Right lobe of liver (tissue), 4 donors: ENCODE measurements around the gene GRIN2C.

Experiments used
- POLR2A ChIP-seq: fragments of 450-650 bp; IDR thresholded peaks from one replicate; pipeline ENCODE4 v1.6.1; 2017; ENCODE audit warnings: antibody characterized with exemption, mild to moderate bottlenecking
- TF ChIP-seq, protein P1 (sequence below), 4 donors: fragments of 200-600 bp in 3 of 4; fragments of 450-650 bp in 1 of 4; IDR thresholded peaks; one replicate each; pipeline versions ENCODE4 v1.5.1 to v1.8.0; 2016 to 2022; ENCODE audit warnings: antibody characterized with exemption in 4 of 4, mild to moderate bottlenecking in 2 of 4
- donor health status: DM: no; HTN: no; CAD: no.
- donor health status: DM: no; HTN: no; CAD: no.
- donor health status: DM: no; HTN: yes; CAD: no.

DNA sequence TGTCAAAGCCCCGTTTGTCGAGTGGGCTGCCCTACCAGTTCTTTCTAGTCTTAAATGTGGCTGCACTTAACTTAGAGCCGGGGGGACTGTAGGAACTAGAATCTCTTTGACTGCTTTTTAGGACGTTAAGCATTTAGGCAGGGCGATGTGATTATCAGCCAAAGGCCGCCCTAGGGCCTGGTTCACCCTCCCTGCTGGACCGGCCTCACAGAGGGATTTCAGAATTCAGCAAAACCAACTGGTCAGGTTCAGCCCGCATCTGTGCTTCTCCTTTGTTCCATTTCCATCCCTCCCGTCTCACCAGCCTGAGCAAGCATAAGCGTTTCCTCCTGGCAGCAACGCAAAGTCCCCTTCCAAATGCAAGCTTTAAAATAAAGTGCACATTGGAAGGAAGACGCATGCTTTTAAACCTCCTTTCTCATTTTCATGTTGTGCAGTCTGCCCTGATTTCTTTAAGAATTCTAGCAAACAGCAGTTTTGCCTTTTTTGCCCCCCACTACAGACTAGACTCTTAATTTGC is 67.0 kb downstream of the GRIN2C start:
- TF ChIP-seq, protein P1, sequence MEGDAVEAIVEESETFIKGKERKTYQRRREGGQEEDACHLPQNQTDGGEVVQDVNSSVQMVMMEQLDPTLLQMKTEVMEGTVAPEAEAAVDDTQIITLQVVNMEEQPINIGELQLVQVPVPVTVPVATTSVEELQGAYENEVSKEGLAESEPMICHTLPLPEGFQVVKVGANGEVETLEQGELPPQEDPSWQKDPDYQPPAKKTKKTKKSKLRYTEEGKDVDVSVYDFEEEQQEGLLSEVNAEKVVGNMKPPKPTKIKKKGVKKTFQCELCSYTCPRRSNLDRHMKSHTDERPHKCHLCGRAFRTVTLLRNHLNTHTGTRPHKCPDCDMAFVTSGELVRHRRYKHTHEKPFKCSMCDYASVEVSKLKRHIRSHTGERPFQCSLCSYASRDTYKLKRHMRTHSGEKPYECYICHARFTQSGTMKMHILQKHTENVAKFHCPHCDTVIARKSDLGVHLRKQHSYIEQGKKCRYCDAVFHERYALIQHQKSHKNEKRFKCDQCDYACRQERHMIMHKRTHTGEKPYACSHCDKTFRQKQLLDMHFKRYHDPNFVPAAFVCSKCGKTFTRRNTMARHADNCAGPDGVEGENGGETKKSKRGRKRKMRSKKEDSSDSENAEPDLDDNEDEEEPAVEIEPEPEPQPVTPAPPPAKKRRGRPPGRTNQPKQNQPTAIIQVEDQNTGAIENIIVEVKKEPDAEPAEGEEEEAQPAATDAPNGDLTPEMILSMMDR (IDR thresholded peaks at IDR 0.05), result no peak
- TF ChIP-seq POLR2A, result no peak
